Nephron progenitor cell (in vitro differentiated cells): ENCODE results near the gene TIMM50.

Experiments used
- DNase-seq: peaks from one replicate; pipeline ENCODE4 v3.0.0; 2021
- H3K27ac Mint-ChIP-seq: 2 replicates; pipeline ENCODE4 v1.8.0; 2021; ENCODE audit warnings: mild to moderate bottlenecking, moderate library complexity, mixed read lengths
- H3K27me3 Mint-ChIP-seq: 2 replicates; pipeline ENCODE4 v1.8.0; 2021; ENCODE audit warnings: mild to moderate bottlenecking, low read depth, mixed read lengths; ENCODE audit not compliant: poor library complexity
- H3K36me3 Mint-ChIP-seq: 2 replicates; pipeline ENCODE4 v1.8.0; 2021; ENCODE audit warnings: low read depth, mixed read lengths
- H3K4me1 Mint-ChIP-seq: 2 replicates; pipeline ENCODE4 v1.8.0; 2021; ENCODE audit warnings: mixed read lengths
- H3K4me3 Mint-ChIP-seq: 2 replicates; pipeline ENCODE4 v1.8.0; 2021; ENCODE audit warnings: mild to moderate bottlenecking, moderate library complexity, mixed read lengths
- H3K9me3 Mint-ChIP-seq: 2 replicates; pipeline ENCODE4 v1.8.0; 2021; ENCODE audit warnings: mild to moderate bottlenecking, moderate library complexity, mixed read lengths
- TF ChIP-seq, protein P1 (sequence below): fragments of 200-600 bp; sonication (generic); IDR thresholded peaks from 2 replicates; pipeline ENCODE4 v1.5.0; 2021; ENCODE audit warnings: antibody characterized with exemption

TIMM50 gene

DNA sequence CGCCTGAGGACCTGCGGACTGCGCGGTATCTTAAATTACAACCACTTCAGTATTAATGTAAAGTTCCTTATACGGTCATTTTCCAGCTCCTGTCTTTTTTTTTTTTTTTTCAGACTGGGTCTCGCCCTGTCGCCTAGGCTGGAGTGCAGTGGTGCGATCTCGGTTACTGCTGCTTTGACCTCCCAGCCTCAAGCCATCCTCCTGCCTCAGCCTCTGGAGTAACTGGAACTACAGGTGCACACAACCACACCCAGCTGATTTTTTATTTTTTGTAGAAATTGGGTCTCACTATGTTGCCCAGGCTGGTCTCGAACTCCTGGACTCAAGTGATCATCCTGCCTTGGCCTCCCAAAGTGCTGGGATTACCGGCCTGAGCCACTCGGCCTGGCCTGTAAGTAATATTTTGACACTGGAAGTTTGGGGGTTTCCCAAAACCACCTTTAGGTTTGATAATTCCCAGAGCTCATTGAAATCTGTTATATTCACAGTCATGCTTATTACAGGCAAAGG is 52.4 kb downstream of the TIMM50 start:
- H3K36me3 Mint-ChIP-seq: peaks cover 11% of the 10 kb centered on the region
- no peak for DNase-seq
- H3K9me3 Mint-ChIP-seq: no peaks in the 10 kb centered on the region
- TF ChIP-seq, protein P1, sequence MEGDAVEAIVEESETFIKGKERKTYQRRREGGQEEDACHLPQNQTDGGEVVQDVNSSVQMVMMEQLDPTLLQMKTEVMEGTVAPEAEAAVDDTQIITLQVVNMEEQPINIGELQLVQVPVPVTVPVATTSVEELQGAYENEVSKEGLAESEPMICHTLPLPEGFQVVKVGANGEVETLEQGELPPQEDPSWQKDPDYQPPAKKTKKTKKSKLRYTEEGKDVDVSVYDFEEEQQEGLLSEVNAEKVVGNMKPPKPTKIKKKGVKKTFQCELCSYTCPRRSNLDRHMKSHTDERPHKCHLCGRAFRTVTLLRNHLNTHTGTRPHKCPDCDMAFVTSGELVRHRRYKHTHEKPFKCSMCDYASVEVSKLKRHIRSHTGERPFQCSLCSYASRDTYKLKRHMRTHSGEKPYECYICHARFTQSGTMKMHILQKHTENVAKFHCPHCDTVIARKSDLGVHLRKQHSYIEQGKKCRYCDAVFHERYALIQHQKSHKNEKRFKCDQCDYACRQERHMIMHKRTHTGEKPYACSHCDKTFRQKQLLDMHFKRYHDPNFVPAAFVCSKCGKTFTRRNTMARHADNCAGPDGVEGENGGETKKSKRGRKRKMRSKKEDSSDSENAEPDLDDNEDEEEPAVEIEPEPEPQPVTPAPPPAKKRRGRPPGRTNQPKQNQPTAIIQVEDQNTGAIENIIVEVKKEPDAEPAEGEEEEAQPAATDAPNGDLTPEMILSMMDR: no peak
- no peak overlapping the region for H3K27ac Mint-ChIP-seq
- no peaks in the 10 kb centered on the region for H3K27me3 Mint-ChIP-seq
- H3K4me1 Mint-ChIP-seq: peaks cover 36% of the 10 kb centered on the region
- peak overlapping the region; percentile 54 for H3K4me3 Mint-ChIP-seq

DNA sequence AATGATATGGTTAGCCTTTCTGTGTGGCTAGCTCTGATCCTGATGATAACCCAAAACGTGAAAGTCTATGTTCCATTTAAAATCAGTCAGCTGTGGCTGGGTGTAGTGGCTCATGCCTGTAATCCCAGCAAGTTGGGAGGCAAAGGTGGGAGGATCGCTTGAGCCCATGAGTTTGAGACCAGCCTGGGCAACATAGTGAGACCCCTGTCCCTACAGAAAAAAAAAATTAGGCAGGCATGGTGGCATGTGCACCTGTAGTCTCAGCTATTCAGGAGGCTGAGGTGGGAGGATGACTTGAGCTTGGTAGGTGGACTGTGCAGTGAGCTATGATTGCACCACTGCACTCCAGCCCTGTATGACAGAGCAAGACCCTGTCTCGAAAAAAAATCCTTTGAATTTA is 53.2 kb downstream of the TIMM50 start:
- Mint-ChIP-seq H3K36me3 (peaks cover 8% of the 10 kb centered on the region), H3K4me3 (no peak overlapping the region), H3K4me1 (peaks cover 39% of the 10 kb centered on the region), H3K9me3 (no peaks in the 10 kb centered on the region), H3K27ac (no peak overlapping the region), H3K27me3 (no peaks in the 10 kb centered on the region)
- no peak for DNase-seq
- TF ChIP-seq, protein P1: no peak

DNA sequence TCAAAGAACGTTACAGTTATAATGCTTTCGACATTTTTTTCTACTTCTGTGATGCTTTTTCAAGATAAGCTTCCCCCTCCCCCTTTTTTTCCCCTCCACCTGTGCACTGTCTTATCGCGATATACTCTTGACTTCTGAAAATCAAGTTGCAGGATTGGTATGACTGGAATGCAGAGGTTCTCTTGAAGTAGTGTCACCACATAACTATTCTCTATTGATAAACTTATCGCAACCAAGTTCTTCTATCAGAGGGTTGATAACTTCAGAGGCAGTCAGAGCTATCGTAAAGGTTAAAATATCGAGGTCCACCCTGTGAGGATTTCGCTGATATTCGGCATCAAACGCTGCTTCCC is 58.5 kb downstream of the TIMM50 start:
- TF ChIP-seq, protein P1: no peak
- H3K9me3 Mint-ChIP-seq: no peaks in the 10 kb centered on the region
- peaks cover 6% of the 10 kb centered on the region for H3K36me3 Mint-ChIP-seq
- peak overlapping the region; percentile 95 for H3K4me3 Mint-ChIP-seq
- H3K27ac Mint-ChIP-seq: peak overlapping the region; percentile 97
- no peak for DNase-seq
- peaks cover 12% of the 10 kb centered on the region for H3K27me3 Mint-ChIP-seq
- H3K4me1 Mint-ChIP-seq: peaks cover 39% of the 10 kb centered on the region

DNA sequence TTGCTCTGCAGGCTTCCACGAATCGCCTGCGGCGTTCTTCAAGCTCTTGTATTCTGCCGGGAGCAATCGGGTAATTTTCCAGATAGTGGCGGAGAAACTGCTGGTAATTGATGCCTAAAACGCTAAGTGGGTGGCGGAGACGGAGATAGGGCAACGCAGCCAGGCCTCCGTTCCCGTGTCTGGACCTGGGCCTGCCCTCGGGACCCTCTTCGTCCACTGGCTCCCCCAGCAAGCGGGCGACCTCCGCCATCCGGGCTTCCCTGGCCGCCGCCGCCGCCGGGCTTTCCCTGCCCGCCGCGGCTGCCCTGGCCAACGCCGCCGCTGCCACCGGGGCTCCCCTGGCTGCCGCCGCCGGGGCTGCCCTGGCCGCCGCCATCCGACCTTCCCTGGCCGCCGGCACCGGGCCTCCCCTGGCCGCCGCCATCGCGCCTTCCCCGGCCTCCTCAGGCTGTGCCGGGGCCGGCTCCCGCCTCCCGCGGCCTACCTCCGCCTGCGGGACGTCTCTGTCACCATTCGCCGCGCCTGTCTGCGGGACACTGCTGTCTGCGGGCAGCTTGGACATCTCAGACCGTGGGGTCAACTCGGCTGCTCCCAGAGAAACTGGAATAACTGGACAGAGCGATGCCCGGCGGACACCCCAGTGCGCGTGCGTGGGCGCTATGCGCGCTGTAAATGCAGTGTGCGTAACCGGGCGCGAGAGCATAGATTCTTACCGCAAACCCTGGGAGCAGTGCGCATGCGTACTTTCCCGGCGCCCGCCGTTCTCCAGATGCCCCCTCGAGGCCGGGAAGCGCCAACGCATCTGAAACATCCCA is 59.1 kb downstream of the TIMM50 start, which contains the start of gene EID2:
EID2 (minus strand) TSS at position 644 of the 815 bp plus-strand sequence; CDS start at position 562, 82 bp downstream.
- peak; percentile 98 for DNase-seq
- peak within 1 kb of the TSS; percentile 95 for H3K4me3 Mint-ChIP-seq
- TF ChIP-seq, protein P1: peak; percentile 72
- H3K36me3 Mint-ChIP-seq: peaks cover 6% of the 10 kb centered on the region
- H3K27me3 Mint-ChIP-seq: peaks cover 18% of the 10 kb centered on the region
- H3K4me1 Mint-ChIP-seq: peaks cover 39% of the 10 kb centered on the region
- no peaks in the 10 kb centered on the region for H3K9me3 Mint-ChIP-seq
- peak within 1 kb of the TSS; percentile 99 for H3K27ac Mint-ChIP-seq

DNA sequence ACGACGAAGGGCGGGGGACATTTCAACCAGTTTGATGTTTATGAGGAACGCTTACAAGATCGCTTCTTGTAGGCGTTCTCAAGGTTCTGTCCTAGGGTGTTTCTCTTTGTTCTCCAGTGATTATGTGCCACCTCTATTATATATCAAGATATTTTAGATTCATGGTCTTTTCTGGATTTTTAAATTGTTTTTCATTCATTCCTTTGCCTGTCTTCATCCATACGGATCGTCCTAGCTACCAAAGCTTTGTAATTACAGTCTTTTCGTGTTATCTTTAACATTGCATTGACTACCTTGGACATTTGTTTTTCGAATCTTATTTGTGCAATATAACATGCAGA is 59.7 kb downstream of the TIMM50 start:
- no peaks in the 10 kb centered on the region for H3K9me3 Mint-ChIP-seq
- H3K36me3 Mint-ChIP-seq: peaks cover 6% of the 10 kb centered on the region
- no peak for DNase-seq
- peak overlapping the region; percentile 95 for H3K4me3 Mint-ChIP-seq
- peaks cover 23% of the 10 kb centered on the region for H3K27me3 Mint-ChIP-seq
- TF ChIP-seq, protein P1: no peak
- H3K27ac Mint-ChIP-seq: peak overlapping the region; percentile 99
- peaks cover 39% of the 10 kb centered on the region for H3K4me1 Mint-ChIP-seq
